ENCODE data around the gene MAGI1.

DNA sequence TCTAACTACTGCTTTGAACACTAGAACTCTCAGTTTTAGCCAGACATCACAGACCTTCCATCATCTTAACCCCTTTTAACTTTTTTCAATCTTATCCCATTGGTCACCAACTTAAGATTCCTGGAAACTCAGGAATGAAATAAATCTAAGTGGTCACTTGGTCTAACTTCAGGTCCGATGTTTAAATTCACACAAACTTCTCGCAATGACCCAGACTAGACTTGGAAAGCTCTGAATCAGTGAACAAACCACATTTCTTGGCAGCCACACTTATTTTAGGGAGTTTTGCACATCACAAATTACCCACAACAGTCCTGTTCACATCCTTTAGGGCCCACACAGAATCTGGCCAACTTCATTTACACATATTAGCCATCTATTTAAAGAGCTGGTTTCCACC, 118.9 kb downstream of the MAGI1 start:
- TF ChIP-seq, protein P1, sequence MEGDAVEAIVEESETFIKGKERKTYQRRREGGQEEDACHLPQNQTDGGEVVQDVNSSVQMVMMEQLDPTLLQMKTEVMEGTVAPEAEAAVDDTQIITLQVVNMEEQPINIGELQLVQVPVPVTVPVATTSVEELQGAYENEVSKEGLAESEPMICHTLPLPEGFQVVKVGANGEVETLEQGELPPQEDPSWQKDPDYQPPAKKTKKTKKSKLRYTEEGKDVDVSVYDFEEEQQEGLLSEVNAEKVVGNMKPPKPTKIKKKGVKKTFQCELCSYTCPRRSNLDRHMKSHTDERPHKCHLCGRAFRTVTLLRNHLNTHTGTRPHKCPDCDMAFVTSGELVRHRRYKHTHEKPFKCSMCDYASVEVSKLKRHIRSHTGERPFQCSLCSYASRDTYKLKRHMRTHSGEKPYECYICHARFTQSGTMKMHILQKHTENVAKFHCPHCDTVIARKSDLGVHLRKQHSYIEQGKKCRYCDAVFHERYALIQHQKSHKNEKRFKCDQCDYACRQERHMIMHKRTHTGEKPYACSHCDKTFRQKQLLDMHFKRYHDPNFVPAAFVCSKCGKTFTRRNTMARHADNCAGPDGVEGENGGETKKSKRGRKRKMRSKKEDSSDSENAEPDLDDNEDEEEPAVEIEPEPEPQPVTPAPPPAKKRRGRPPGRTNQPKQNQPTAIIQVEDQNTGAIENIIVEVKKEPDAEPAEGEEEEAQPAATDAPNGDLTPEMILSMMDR (IDR thresholded peaks at IDR 0.05) = no peak
- TF ChIP-seq POLR2A (IDR thresholded peaks at IDR 0.05) = no peak

Measured in lower leg skin (tissue), 3 donors.